Measurements from ENCODE around the gene STOX2. TPM values are rescaled to one million over a fixed set of nuclear protein-coding genes. Genes with fewer than 3 reads are reported as not detected.

STOX2 gene
- total and polyA plus RNA-seq, 2 experiments from 2014 or later: 6.3 to 7.9 TPM

- no peaks in the 10 kb centered on the region for H3K4me1 ChIP-seq (ENCODE audit: insufficient read depth)
- H3K79me2 ChIP-seq: no peaks in the 10 kb centered on the region
- H3K4me2 ChIP-seq: no peak overlapping the region
- H3K4me3 ChIP-seq: no peak overlapping the region
- H3K9me2 ChIP-seq (replicated peaks; ENCODE audit: insufficient read depth): no peaks in the 10 kb centered on the region
- no peak for DNase-seq (ENCODE audit: low spot score)
- H4K20me1 ChIP-seq (ENCODE audit: insufficient read depth, poor library complexity, severe bottlenecking): no peaks in the 10 kb centered on the region
- H3K27me3 ChIP-seq: no peaks in the 10 kb centered on the region
- TF ChIP-seq EZH2phosphoT487 (IDR thresholded peaks at IDR 0.05; ENCODE audit: low read depth, severe bottlenecking, unreplicated experiment): no peak
- no peak for TF ChIP-seq EZH2 (IDR thresholded peaks at IDR 0.05; ENCODE audit: borderline replicate concordance)
- no peak for TF ChIP-seq CTCF (IDR thresholded peaks at IDR 0.05; ENCODE audit: poor library complexity)
- no peaks in the 10 kb centered on the region for H3K36me3 ChIP-seq (replicated peaks; ENCODE audit: insufficient read depth, low read depth)
- H3K27ac ChIP-seq: no peak overlapping the region
- H3K9me3 ChIP-seq (ENCODE audit: low read depth): no peaks in the 10 kb centered on the region
- WGBS (ENCODE audit: low lambda C conversion rate, missing lambda C conversion rate): 81% methylated on average over 5 of the region's 5 CpGs
- H2AFZ ChIP-seq: no peak overlapping the region
Observed at GRCh38 chr4:183888564-183888963, 16.5 kb upstream of the STOX2 start.

GRCh38 chr4:183889190-183889589 lies 15.9 kb upstream of the STOX2 start:
- H3K79me2 ChIP-seq: no peaks in the 10 kb centered on the region
- H3K9me3 ChIP-seq (ENCODE audit: low read depth): no peaks in the 10 kb centered on the region
- no peak for TF ChIP-seq CTCF (IDR thresholded peaks at IDR 0.05; ENCODE audit: poor library complexity)
- no peak for TF ChIP-seq EZH2phosphoT487 (IDR thresholded peaks at IDR 0.05; ENCODE audit: low read depth, severe bottlenecking, unreplicated experiment)
- TF ChIP-seq EZH2 (IDR thresholded peaks at IDR 0.05; ENCODE audit: borderline replicate concordance): no peak
- H3K36me3 ChIP-seq (replicated peaks; ENCODE audit: insufficient read depth, low read depth): no peaks in the 10 kb centered on the region
- WGBS (ENCODE audit: low lambda C conversion rate, missing lambda C conversion rate): 73% methylated on average over 5 of the region's 5 CpGs
- no peak overlapping the region for H3K4me3 ChIP-seq
- H3K4me1 ChIP-seq (ENCODE audit: insufficient read depth): no peaks in the 10 kb centered on the region
- no peaks in the 10 kb centered on the region for H3K9me2 ChIP-seq (replicated peaks; ENCODE audit: insufficient read depth)
- H2AFZ ChIP-seq: no peak overlapping the region
- H3K4me2 ChIP-seq: no peak overlapping the region
- no peaks in the 10 kb centered on the region for H4K20me1 ChIP-seq (ENCODE audit: insufficient read depth, poor library complexity, severe bottlenecking)
- no peaks in the 10 kb centered on the region for H3K27me3 ChIP-seq
- H3K27ac ChIP-seq: no peak overlapping the region
- DNase-seq (ENCODE audit: low spot score): no peak

GRCh38 chr4:183897193-183897592 lies 7.9 kb upstream of the STOX2 start:
- H3K27ac ChIP-seq: no peak overlapping the region
- no peak overlapping the region for H2AFZ ChIP-seq
- no peaks in the 10 kb centered on the region for H3K4me1 ChIP-seq (ENCODE audit: insufficient read depth)
- no peaks in the 10 kb centered on the region for H3K27me3 ChIP-seq
- no peak overlapping the region for H3K4me3 ChIP-seq
- H3K36me3 ChIP-seq (replicated peaks; ENCODE audit: insufficient read depth, low read depth): no peaks in the 10 kb centered on the region
- no peak overlapping the region for H3K4me2 ChIP-seq
- H3K9me2 ChIP-seq (replicated peaks; ENCODE audit: insufficient read depth): no peaks in the 10 kb centered on the region
- no peaks in the 10 kb centered on the region for H4K20me1 ChIP-seq (ENCODE audit: insufficient read depth, poor library complexity, severe bottlenecking)
- no peak for DNase-seq (ENCODE audit: low spot score)
- WGBS (ENCODE audit: low lambda C conversion rate, missing lambda C conversion rate): 92% methylated on average over 3 of the region's 3 CpGs
- TF ChIP-seq EZH2 (IDR thresholded peaks at IDR 0.05; ENCODE audit: borderline replicate concordance) (no peak), CTCF (IDR thresholded peaks at IDR 0.05; ENCODE audit: poor library complexity) (no peak), EZH2phosphoT487 (IDR thresholded peaks at IDR 0.05; ENCODE audit: low read depth, severe bottlenecking, unreplicated experiment) (no peak)
- no peaks in the 10 kb centered on the region for H3K9me3 ChIP-seq (ENCODE audit: low read depth)
- H3K79me2 ChIP-seq: no peaks in the 10 kb centered on the region

GRCh38 chr4:183898456-183898855 lies 6.7 kb upstream of the STOX2 start:
- no peak overlapping the region for H3K4me3 ChIP-seq
- no peaks in the 10 kb centered on the region for H4K20me1 ChIP-seq (ENCODE audit: insufficient read depth, poor library complexity, severe bottlenecking)
- 96% methylated on average over 5 of the region's 5 CpGs for WGBS (ENCODE audit: low lambda C conversion rate, missing lambda C conversion rate)
- no peak overlapping the region for H3K27ac ChIP-seq
- no peaks in the 10 kb centered on the region for H3K4me1 ChIP-seq (ENCODE audit: insufficient read depth)
- H3K9me2 ChIP-seq (replicated peaks; ENCODE audit: insufficient read depth): no peaks in the 10 kb centered on the region
- DNase-seq (ENCODE audit: low spot score): no peak
- H3K79me2 ChIP-seq: no peaks in the 10 kb centered on the region
- TF ChIP-seq CTCF (IDR thresholded peaks at IDR 0.05; ENCODE audit: poor library complexity) (no peak), EZH2 (IDR thresholded peaks at IDR 0.05; ENCODE audit: borderline replicate concordance) (no peak), EZH2phosphoT487 (IDR thresholded peaks at IDR 0.05; ENCODE audit: low read depth, severe bottlenecking, unreplicated experiment) (no peak)
- no peaks in the 10 kb centered on the region for H3K9me3 ChIP-seq (ENCODE audit: low read depth)
- no peaks in the 10 kb centered on the region for H3K27me3 ChIP-seq
- no peaks in the 10 kb centered on the region for H3K36me3 ChIP-seq (replicated peaks; ENCODE audit: insufficient read depth, low read depth)
- H3K4me2 ChIP-seq: no peak overlapping the region
- H2AFZ ChIP-seq: no peak overlapping the region
